GM12875 (cell line): ENCODE results near the gene ABHD12.

ENCODE experiments used
- H3K4me3 ChIP-seq: one replicate; pipeline ENCODE4 v1.5.1; 2011; ENCODE audit warnings: low read depth, low read length, control low read depth
- CTCF ChIP-seq: IDR thresholded peaks from 2 replicates; pipeline ENCODE4 v1.5.1; 2011; ENCODE audit warnings: low read depth, mild to moderate bottlenecking, control low read depth, inconsistent platforms, low read length, moderate library complexity, borderline replicate concordance; ENCODE audit not compliant: insufficient read depth

ABHD12 gene

GRCh38 chr20:25353747-25354705 lies 36.6 kb downstream of the ABHD12 start:
- no peak for TF ChIP-seq CTCF
- no peak overlapping the region for H3K4me3 ChIP-seq

GRCh38 chr20:25353353-25353746 lies 37.3 kb downstream of the ABHD12 start:
- no peak overlapping the region for H3K4me3 ChIP-seq
- no peak for TF ChIP-seq CTCF

GRCh38 chr20:25352746-25353145 lies 37.9 kb downstream of the ABHD12 start:
- no peak for TF ChIP-seq CTCF
- H3K4me3 ChIP-seq: no peak overlapping the region

- no peak for TF ChIP-seq CTCF
- no peak overlapping the region for H3K4me3 ChIP-seq
Measured at GRCh38 chr20:25351024-25351360, 39.6 kb downstream of the ABHD12 start.

GRCh38 chr20:25346349-25346748 lies 44.3 kb downstream of the ABHD12 start:
- TF ChIP-seq CTCF: no peak
- no peak overlapping the region for H3K4me3 ChIP-seq

GRCh38 chr20:25345721-25346120 lies 44.9 kb downstream of the ABHD12 start:
- no peak overlapping the region for H3K4me3 ChIP-seq
- TF ChIP-seq CTCF: no peak

GRCh38 chr20:25344634-25345033 lies 46.0 kb downstream of the ABHD12 start:
- H3K4me3 ChIP-seq: no peak overlapping the region
- TF ChIP-seq CTCF: no peak
